ENCODE results near the gene ARHGAP26. TPM values are rescaled to one million over a fixed set of nuclear protein-coding genes. Genes with fewer than 3 reads are reported as not detected.

The ARHGAP26 gene
- total and polyA plus RNA-seq, 2 donors (not counting 1 experiment from before 2014, with no cell fraction given) = 4.1 to 6.8 TPM

DNA sequence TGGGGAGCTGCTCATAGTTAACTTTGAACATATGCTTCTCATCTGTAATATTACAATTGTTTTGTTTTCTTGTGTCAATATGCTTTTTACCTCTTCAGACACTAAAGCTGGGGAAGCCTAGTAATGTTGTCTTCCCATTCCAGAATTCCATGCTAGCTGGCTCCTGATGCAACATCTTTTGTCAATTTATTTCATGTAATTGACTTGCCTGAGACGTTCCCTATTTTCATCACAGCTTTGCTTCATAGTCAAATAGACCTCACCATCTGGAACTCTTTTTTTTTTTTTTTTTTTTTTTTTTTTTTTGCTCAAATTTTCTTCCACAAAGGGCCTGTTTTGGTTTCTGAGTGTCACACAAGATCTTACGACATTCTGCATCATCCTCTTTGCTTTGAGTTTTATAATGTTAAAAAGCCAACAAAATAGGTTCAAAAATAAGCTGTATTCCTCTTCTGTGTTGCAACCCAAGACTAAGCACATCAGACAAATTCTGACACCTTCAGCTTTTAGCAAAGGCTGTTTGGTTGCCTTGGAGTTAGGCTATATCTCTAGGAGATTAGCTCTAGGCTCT is 398.1 kb downstream of the ARHGAP26 start:
- H2AFZ ChIP-seq (ENCODE audit: low read length) = no peak overlapping the region
- no peaks in the 10 kb centered on the region for H3K36me3 ChIP-seq (ENCODE audit: control insufficient read depth, insufficient read depth, low read length)
- H3K9ac ChIP-seq (ENCODE audit: insufficient read depth, low read length) = no peak overlapping the region
- H3K4me2 ChIP-seq (ENCODE audit: extremely low read depth, insufficient read depth, low read length) = no peak overlapping the region
- H3K4me3 ChIP-seq (replicated peaks in 1 of 4; ENCODE audit: control extremely low read depth in 1 of 4, insufficient read depth in 1 of 4, low read depth in 3 of 4, low read length in 4 of 4) = no peak overlapping the region
- H3K79me2 ChIP-seq (ENCODE audit: control insufficient read depth, insufficient read depth, low read length) = no peaks in the 10 kb centered on the region
- TF ChIP-seq CTCF (conservative IDR thresholded peaks at IDR 0.05 in 1 of 2, IDR thresholded peaks at IDR 0.05 in 1 of 2; ENCODE audit: low read depth in 1 of 2, low read length in 2 of 2) (no peak), EZH2 (IDR thresholded peaks at IDR 0.05; ENCODE audit: low read length, missing control alignments) (no peak)
- no peaks in the 10 kb centered on the region for H3K9me3 ChIP-seq (ENCODE audit: control insufficient read depth, insufficient read depth, low read depth, low read length)
- H3K27me3 ChIP-seq (ENCODE audit: control insufficient read depth, insufficient read depth, low read length) = no peaks in the 10 kb centered on the region
- H4K20me1 ChIP-seq (ENCODE audit: control insufficient read depth, extremely low read depth, insufficient read depth, low read length) = no peaks in the 10 kb centered on the region
- no peak overlapping the region for H3K27ac ChIP-seq (ENCODE audit: insufficient read depth, low read length)
- DNase-seq (ENCODE audit: low read depth in 2 of 2) = no peak
- no peaks in the 10 kb centered on the region for H3K4me1 ChIP-seq (ENCODE audit: control insufficient read depth, extremely low read depth, insufficient read depth, low read length)

GRCh38 chr5:143168921-143169810 is 399.0 kb downstream of the ARHGAP26 start:
- TF ChIP-seq EZH2 (IDR thresholded peaks at IDR 0.05; ENCODE audit: low read length, missing control alignments) = no peak
- no peak for TF ChIP-seq CTCF (conservative IDR thresholded peaks at IDR 0.05 in 1 of 2, IDR thresholded peaks at IDR 0.05 in 1 of 2; ENCODE audit: low read depth in 1 of 2, low read length in 2 of 2)
- Histone ChIP-seq H4K20me1 (ENCODE audit: control insufficient read depth, extremely low read depth, insufficient read depth, low read length) (no peaks in the 10 kb centered on the region), H3K36me3 (ENCODE audit: control insufficient read depth, insufficient read depth, low read length) (no peaks in the 10 kb centered on the region), H3K4me1 (ENCODE audit: control insufficient read depth, extremely low read depth, insufficient read depth, low read length) (no peaks in the 10 kb centered on the region), H3K27ac (ENCODE audit: insufficient read depth, low read length) (no peak overlapping the region), H3K4me3 (replicated peaks in 1 of 4; ENCODE audit: control extremely low read depth in 1 of 4, insufficient read depth in 1 of 4, low read depth in 3 of 4, low read length in 4 of 4) (no peak overlapping the region), H3K79me2 (ENCODE audit: control insufficient read depth, insufficient read depth, low read length) (no peaks in the 10 kb centered on the region), H3K27me3 (ENCODE audit: control insufficient read depth, insufficient read depth, low read length) (no peaks in the 10 kb centered on the region), H3K4me2 (ENCODE audit: extremely low read depth, insufficient read depth, low read length) (no peak overlapping the region), H2AFZ (ENCODE audit: low read length) (no peak overlapping the region), H3K9me3 (ENCODE audit: control insufficient read depth, insufficient read depth, low read depth, low read length) (no peaks in the 10 kb centered on the region), H3K9ac (ENCODE audit: insufficient read depth, low read length) (no peak overlapping the region)
- no peak for DNase-seq (ENCODE audit: low read depth in 2 of 2)

DNA sequence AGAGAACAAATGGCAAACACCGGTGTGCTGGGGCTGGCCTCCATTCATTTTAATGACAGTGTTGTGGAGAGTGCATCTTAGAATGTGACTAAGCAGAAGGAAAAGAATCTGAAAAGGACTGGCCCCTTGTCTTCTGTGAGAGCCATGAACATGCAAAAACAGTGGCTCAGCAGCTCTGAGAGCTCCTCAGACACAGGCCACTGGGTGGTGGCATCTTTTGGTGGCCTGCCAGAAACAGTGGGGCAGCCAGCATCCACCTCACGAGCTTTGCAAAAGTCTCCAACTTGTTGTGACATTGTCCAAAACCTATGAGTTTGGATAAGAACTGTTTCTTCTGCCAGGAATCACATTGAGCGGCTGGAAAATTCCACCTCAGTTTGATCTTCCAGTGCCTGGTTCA is 399.9 kb downstream of the ARHGAP26 start:
- no peaks in the 10 kb centered on the region for H4K20me1 ChIP-seq (ENCODE audit: control insufficient read depth, extremely low read depth, insufficient read depth, low read length)
- H3K4me1 ChIP-seq (ENCODE audit: control insufficient read depth, extremely low read depth, insufficient read depth, low read length) = peaks cover 4% of the 10 kb centered on the region
- no peak overlapping the region for H3K4me3 ChIP-seq (replicated peaks in 1 of 4; ENCODE audit: control extremely low read depth in 1 of 4, insufficient read depth in 1 of 4, low read depth in 3 of 4, low read length in 4 of 4)
- no peak overlapping the region for H3K27ac ChIP-seq (ENCODE audit: insufficient read depth, low read length)
- H3K36me3 ChIP-seq (ENCODE audit: control insufficient read depth, insufficient read depth, low read length) = no peaks in the 10 kb centered on the region
- TF ChIP-seq EZH2 (IDR thresholded peaks at IDR 0.05; ENCODE audit: low read length, missing control alignments) (no peak), CTCF (conservative IDR thresholded peaks at IDR 0.05 in 1 of 2, IDR thresholded peaks at IDR 0.05 in 1 of 2; ENCODE audit: low read depth in 1 of 2, low read length in 2 of 2) (no peak)
- DNase-seq (ENCODE audit: low read depth in 2 of 2) = no peak
- H2AFZ ChIP-seq (ENCODE audit: low read length) = no peak overlapping the region
- no peaks in the 10 kb centered on the region for H3K27me3 ChIP-seq (ENCODE audit: control insufficient read depth, insufficient read depth, low read length)
- no peaks in the 10 kb centered on the region for H3K79me2 ChIP-seq (ENCODE audit: control insufficient read depth, insufficient read depth, low read length)
- no peak overlapping the region for H3K4me2 ChIP-seq (ENCODE audit: extremely low read depth, insufficient read depth, low read length)
- H3K9me3 ChIP-seq (ENCODE audit: control insufficient read depth, insufficient read depth, low read depth, low read length) = no peaks in the 10 kb centered on the region
- H3K9ac ChIP-seq (ENCODE audit: insufficient read depth, low read length) = no peak overlapping the region
